ENCODE measurements around the gene GRIPAP1.
A peak's percentile ranks its signal among the peaks of the same experiment; 100 is the strongest.
"Not testable (repeated sequence)": the region's sequence is repeated elsewhere in the genome, so short reads cannot be mapped to it uniquely, and the experiment has no call there.

GRIPAP1 gene

DNA sequence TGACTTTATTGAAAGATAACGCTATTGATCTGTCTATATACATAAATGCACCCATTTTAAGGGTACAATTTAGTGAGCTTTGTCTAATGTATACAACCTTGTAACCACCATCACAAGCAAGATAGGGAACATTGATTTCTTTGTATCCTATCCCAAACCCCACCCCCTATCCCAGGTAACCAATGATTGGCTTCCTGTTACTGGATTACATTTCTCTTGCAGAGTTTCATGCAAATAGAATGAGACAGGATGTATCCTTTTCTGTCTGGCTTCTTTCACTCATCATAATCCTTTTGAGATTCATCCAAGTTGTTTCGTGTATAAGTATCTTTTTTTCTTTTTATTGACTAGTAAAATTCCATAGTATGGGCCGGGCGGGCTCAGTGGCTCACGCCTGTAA, 1.6 kb upstream of the GRIPAP1 start:
- no peak for FAIRE-seq
- no peak for DNase-seq (ENCODE audit: insufficient read length, low spot score)

DNA sequence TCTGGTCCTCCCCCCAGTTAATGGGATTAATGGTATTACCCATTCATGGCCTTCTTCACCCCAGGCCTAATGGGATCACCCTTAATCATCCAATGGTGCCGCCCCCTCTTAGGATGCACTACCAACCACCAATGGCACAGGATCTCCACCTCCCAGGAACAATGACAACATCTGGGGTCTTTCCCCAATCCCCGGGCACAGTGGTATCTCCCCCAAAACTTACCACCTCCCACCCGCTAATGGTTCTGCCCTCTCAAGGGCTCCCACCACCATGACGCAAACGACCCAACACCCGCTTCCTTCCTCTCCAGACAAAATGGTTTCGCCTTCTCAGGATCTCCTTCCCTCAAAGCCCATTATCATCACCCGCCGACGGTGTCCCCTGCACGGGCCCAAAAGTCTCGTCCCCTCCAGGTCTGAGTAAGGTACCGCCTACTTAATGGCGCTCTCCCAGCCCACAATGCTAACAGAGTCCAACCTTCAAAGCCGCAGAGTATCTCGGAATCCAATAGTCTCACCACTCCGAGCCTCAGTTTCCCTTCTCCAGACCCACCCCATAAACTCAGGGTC, 458 bp downstream of the GRIPAP1 start:
- DNase-seq (ENCODE audit: insufficient read length, low spot score): peak; percentile 15
- no peak for FAIRE-seq
- TF ChIP-seq POLR2A (IDR thresholded peaks at IDR 0.05; ENCODE audit: low read depth, low read length): no peak

More for the DNA sequence above, 1.6 kb upstream of the GRIPAP1 start:
- TF ChIP-seq POLR2A (IDR thresholded peaks at IDR 0.05; ENCODE audit: low read depth, low read length): no peak

GRCh38 chrX:49000636-49001035, 1.4 kb downstream of the GRIPAP1 start:
- TF ChIP-seq POLR2A (IDR thresholded peaks at IDR 0.05; ENCODE audit: low read depth, low read length): no peak
- FAIRE-seq: no peak

GRCh38 chrX:48999030-48999429, 3.0 kb downstream of the GRIPAP1 start:
- DNase-seq (ENCODE audit: insufficient read length, low spot score): no peak
- FAIRE-seq: no peak
- TF ChIP-seq POLR2A (IDR thresholded peaks at IDR 0.05; ENCODE audit: low read depth, low read length): no peak

More at GRCh38 chrX:49000636-49001035, 1.4 kb downstream of the GRIPAP1 start:
- DNase-seq (ENCODE audit: insufficient read length, low spot score): no peak

GRCh38 chrX:48998391-48998790, 3.7 kb downstream of the GRIPAP1 start:
- DNase-seq (ENCODE audit: insufficient read length, low spot score) (no peak), FAIRE-seq (no peak)
- TF ChIP-seq POLR2A (IDR thresholded peaks at IDR 0.05; ENCODE audit: low read depth, low read length): no peak

DNA sequence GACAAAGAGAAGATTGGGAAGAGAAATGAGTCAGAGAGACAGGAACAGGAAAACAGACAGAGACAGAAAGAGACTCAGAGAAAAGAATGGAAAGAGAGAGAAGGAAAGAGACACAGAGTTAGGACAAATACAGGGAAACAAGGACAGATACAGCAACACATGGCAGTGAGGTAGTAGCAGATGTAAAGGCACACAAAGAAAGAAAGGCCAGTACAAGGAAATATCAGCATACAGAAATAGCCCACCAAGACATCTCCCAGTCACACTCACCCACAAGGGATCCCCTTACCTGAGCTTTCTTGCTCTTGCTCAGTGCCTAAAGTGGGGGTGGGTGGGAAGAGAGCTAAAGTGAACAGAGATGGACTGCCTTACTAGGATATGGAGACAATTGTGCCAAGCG, 4.2 kb downstream of the GRIPAP1 start:
- no peak for DNase-seq (ENCODE audit: insufficient read length, low spot score)
- FAIRE-seq: no peak

DNA sequence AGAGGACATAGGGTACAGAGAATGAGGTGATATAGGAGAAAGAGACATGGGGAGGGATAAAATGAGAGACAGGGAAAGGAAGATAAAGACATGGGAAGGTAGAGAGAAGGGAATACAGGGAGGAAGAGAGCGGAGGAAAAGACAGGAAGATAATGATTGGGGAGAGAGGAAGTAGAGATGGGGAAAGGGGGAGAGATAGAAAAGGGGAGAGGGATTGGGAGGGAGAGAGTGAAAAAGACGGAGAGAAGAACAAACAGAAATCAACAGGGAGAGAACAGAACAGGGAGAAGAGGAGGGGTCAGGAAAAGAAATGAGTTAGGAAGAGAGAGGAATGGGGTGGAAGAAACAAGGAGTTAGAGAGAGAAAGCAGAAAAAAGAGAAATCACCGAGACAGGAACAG, 4.6 kb downstream of the GRIPAP1 start:
- no peak for TF ChIP-seq POLR2A (IDR thresholded peaks at IDR 0.05; ENCODE audit: low read depth, low read length)
- no peak for DNase-seq (ENCODE audit: insufficient read length, low spot score)
- no peak for FAIRE-seq

More for the DNA sequence above, 4.2 kb downstream of the GRIPAP1 start:
- no peak for TF ChIP-seq POLR2A (IDR thresholded peaks at IDR 0.05; ENCODE audit: low read depth, low read length)

GRCh38 chrX:48996969-48997368, 5.1 kb downstream of the GRIPAP1 start:
- no peak for FAIRE-seq
- no peak for DNase-seq (ENCODE audit: insufficient read length, low spot score)
- TF ChIP-seq POLR2A (IDR thresholded peaks at IDR 0.05; ENCODE audit: low read depth, low read length): no peak

DNA sequence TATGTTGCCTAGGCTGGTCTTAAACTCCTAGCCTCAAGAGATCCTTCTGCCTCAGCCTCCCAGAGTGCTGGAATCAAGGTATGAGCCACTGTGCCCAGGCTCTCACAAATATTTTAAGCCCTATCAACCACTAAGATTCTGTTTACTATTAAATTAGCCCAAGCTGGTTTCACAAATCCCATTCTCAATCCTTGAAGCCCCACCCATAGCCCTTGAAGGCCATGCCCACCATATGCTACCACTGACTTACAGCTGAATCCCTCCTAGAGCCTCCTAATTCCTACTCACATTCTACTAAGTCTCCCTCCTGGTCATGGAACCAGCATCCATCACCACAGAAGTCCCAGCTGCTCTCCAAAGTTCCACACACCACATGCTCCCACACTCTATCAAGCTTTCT, 9.7 kb downstream of the GRIPAP1 start:
- DNase-seq (ENCODE audit: insufficient read length, low spot score) (no peak), FAIRE-seq (no peak)
- TF ChIP-seq POLR2A (IDR thresholded peaks at IDR 0.05; ENCODE audit: low read depth, low read length): no peak

DNA sequence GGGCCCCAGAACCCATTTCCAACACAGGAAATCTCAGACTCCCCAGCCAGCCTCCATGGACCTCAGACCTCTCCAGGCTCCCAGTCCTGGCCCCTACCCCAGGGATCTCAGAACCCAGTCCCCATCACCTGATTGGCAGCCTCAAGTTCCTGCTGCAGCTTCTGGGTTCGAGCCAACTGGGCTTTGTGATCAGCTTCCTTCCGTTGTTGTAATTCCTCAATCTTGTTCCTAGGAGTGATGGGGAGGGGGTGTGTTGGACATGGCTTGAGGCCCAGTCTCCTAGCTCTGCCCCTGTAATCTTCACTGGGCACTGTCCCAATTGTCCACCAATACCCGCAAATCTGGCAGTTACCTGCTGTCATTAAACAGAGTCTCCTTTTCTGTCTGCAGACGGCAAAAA, 12.6 kb downstream of the GRIPAP1 start:
- FAIRE-seq: no peak

DNA sequence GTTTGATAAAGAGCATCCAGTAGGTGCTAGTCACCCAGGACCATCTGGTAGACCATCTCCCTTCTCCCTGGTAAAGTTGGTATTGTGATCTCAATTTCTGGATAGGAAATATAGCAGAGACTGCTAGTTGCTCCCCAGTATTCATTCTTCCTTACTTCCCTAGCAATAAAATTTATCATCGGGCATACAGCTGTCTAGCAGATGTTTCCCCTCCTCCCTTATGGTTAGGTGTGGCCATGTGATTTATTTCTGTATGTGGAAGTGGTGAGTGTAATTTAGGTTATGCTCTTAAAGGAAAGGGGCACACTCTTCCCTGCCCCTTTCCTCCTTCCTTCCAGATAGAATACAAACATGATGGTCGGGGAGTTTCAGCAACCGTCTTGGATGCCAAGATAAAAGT, 18.2 kb downstream of the GRIPAP1 start:
- no peak for TF ChIP-seq POLR2A (IDR thresholded peaks at IDR 0.05; ENCODE audit: low read depth, low read length)
- FAIRE-seq (no peak), DNase-seq (ENCODE audit: insufficient read length, low spot score) (no peak)

More for the DNA sequence above, 12.6 kb downstream of the GRIPAP1 start:
- TF ChIP-seq POLR2A (IDR thresholded peaks at IDR 0.05; ENCODE audit: low read depth, low read length): no peak
- DNase-seq (ENCODE audit: insufficient read length, low spot score): no peak

- FAIRE-seq (no peak), DNase-seq (ENCODE audit: insufficient read length, low spot score) (no peak)
- TF ChIP-seq POLR2A (IDR thresholded peaks at IDR 0.05; ENCODE audit: low read depth, low read length): no peak
Observed at GRCh38 chrX:48983081-48983480, 19.0 kb downstream of the GRIPAP1 start.

- FAIRE-seq: no peak
- no peak for DNase-seq (ENCODE audit: insufficient read length, low spot score)
- no peak for TF ChIP-seq POLR2A (IDR thresholded peaks at IDR 0.05; ENCODE audit: low read depth, low read length)
Observed at GRCh38 chrX:48981178-48981577, 20.9 kb downstream of the GRIPAP1 start.

- FAIRE-seq; DNase-seq (ENCODE audit: insufficient read length, low spot score): not testable (repeated sequence)
Observed at GRCh38 chrX:48980341-48980740, 21.7 kb downstream of the GRIPAP1 start.

DNA sequence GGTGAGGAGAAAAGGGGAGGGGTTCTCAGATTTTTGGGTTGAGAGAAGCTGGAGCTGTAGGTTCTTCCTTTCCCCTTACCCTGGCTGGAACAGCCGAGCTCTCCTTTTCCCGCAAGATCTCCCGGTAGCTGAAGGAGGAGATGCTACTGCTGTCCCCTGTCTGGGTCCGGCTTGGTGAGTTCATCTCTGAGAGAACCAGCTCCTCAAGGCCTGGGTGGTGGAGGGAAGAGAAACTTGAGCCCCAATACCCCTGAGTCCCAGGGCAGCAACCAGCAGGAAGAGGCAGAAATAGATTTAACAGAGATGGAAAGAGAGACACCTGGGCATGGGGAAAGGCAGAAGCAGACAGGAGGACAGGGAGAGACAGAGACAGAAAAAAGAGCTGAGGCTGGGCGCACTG, 23.8 kb downstream of the GRIPAP1 start:
- DNase-seq (ENCODE audit: insufficient read length, low spot score) (no peak), FAIRE-seq (no peak)
- TF ChIP-seq POLR2A (IDR thresholded peaks at IDR 0.05; ENCODE audit: low read depth, low read length): no peak

GRCh38 chrX:48976086-48976485, 26.0 kb downstream of the GRIPAP1 start:
- no peak for TF ChIP-seq POLR2A (IDR thresholded peaks at IDR 0.05; ENCODE audit: low read depth, low read length)
- FAIRE-seq (no peak), DNase-seq (ENCODE audit: insufficient read length, low spot score) (no peak)
